GM19397 (cell line): ENCODE measurements around the gene CCDC141.
A peak's percentile ranks its signal among the peaks of the same experiment; 100 is the strongest.
"Not testable (repeated sequence)": the region's sequence is repeated elsewhere in the genome, so short reads cannot be mapped to it uniquely, and the experiment has no call there.

Experiments
- ATAC-seq: cut with Tn5 transposase; IDR thresholded peaks from one replicate; pipeline ENCODE4 v1.9.1; 2021; ENCODE audit warnings: mild to moderate bottlenecking, moderate library complexity; ENCODE audit not compliant: unreplicated experiment

CCDC141 gene

GRCh38 chr2:179037807-179038206, 12.1 kb downstream of the CCDC141 start:
- ATAC-seq, result no peak

DNA sequence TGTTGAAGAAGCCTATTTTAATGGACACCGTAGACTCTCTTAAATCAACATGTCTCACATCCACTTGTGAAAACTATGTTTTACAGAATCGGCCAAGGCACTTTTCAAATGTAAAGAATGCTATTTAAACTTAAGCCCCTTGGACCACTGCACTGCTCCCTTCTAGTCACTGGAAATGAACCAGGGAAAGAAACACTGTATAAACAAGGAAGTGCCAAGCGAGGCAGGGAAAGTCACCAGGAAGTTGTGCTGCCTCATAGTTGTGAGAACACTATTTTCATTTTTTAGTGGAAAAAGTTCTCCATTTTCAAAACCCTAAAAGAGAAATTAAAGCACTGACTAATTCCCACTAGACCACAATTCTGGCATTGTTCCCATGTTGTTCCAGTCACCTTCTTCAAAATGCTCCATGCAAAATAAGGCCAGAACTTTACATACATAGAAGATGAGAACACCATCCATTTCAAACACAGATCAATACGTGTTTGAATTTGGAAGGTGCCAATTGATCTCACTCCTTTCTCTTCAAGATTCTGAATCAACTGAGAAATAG, 13.5 kb downstream of the CCDC141 start:
- ATAC-seq, result no peak

GRCh38 chr2:179031731-179032408, 18.1 kb downstream of the CCDC141 start:
- ATAC-seq, result peak; percentile 91

DNA sequence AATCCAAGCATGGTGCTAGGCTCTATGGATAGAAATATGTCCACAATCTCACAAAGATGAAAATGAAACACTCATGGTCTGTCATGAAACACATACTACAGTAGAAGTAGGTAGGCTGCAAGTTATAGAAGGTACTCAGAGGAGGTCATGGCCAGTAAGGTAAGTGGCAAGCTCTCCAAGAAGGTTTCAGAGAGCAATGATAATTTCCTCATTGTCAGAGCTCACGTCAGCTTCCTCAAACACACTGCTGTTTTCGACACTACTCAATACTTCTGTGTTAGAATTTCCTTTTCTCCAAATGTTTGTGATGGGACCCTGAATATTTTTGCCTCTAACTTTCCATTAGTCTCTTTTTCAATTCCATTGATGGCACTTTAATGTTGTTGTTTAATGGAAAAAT, 25.5 kb downstream of the CCDC141 start:
- ATAC-seq, result no peak

GRCh38 chr2:179022685-179023084, 27.3 kb downstream of the CCDC141 start:
- no peak for ATAC-seq

- ATAC-seq, result peak; percentile 87
These were observed 28.7 kb downstream of the CCDC141 start for GRCh38 chr2:179021258-179021657.

DNA sequence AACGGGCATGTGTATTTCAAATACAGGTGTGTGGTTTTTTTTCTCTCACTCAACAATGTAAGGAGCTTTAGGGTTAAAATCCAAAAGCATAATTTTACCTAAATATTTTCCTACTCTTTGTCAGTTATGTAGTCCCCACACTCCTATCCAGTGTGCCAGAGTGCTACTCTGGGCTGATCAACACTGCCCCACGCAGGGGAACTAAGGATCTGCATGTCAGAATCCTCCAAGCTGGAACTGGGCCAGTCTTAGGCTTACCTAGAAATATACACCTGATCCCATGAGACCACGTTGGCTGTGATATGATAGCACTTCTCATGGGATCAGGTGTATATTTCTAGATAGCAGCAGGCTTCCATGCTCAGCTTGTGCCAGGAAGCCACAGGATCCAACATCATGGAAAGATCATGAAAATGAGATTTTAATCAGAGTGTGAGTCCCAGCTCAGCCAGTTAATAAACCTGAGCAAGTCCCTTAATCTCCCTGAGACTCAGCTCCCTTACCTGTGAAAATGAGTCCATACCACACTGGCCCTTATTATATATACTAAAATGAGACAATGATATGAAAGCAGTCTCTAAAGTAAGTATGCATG, 29.7 kb downstream of the CCDC141 start:
- ATAC-seq, result peak; percentile 45

GRCh38 chr2:179019260-179019659, 30.7 kb downstream of the CCDC141 start:
- ATAC-seq, result no peak

GRCh38 chr2:179017773-179018357, 32.1 kb downstream of the CCDC141 start:
- no peak for ATAC-seq

DNA sequence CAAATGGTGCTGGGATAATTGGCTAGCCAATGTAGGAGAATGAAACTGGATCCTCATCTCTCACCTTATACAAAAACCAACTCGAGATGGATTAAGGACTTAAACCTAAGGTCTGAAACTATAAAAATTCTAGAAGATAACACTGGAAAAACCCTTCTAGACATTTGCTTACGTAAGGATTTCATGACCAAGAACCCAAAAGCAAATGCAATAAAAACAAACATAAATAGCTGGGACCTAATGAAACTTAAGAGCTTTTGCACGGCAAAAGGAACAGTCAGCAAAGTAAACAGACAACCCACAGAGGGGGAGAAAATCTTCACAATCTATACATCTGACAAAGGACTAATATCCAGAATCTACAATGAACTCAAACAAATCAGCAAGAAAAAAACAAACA, 35.7 kb downstream of the CCDC141 start:
- ATAC-seq, result not testable (repeated sequence)

DNA sequence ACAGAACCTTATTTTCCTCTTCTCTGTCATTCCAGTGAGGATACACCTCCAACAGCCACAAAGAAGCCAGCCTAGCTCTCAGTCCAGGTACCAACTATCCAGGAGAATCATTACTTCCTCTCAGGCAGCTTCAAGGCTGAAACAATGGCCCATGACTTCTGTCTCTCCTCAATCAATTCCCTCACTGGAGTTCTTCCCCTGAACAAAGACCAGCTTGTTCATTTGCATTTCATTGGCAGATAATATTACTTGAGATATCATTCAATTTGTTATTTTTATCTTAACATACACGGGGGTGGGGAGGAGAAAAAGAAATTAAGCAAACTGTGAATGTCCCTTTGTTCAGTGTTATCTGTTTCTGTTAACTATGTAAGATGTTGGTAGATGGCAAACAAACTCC, 44.0 kb downstream of the CCDC141 start:
- ATAC-seq, result no peak

DNA sequence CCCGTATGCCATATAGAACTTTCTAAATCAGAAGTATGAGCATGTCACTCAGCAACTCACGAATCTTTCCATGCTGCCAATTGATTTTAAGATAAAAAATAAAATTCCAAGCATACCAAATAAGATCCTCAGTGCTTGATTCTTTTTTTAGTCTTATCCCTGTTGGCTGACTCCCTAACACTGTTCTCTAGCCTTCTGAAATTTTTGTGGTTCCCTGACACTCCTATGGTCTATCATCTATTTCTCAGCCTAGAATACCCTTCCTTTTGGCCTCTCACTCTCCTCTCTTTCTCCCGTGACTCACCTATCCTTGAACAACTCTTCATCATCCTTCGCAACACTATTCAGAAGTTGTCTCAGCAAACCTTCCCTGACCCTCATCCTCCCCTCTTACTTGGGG, 50.5 kb downstream of the CCDC141 start:
- no peak for ATAC-seq

GRCh38 chr2:178998539-178998938, 51.4 kb downstream of the CCDC141 start:
- ATAC-seq, result no peak

GRCh38 chr2:178997477-178997876, 52.5 kb downstream of the CCDC141 start:
- ATAC-seq, result no peak

DNA sequence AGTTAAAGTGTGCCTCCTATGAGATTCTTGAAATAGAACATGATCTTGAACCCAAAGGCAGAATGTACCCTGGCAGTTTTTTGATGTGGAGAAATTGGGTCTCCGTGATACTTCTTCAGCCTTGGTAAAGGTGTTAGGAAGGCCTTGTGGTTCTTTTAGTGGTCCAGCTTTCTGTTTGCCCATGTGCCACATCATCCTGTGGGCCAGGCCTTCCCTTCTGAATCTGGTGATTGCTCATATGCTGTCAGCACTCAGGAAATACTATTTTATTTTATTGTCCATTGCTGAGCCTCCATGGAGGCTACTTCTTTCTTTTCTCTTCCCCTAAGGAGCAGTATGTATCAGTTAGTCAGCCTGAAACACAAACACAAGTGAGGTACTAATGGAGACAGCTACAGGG, 52.9 kb downstream of the CCDC141 start:
- no peak for ATAC-seq

- ATAC-seq, result no peak
These were observed 55.7 kb downstream of the CCDC141 start for GRCh38 chr2:178994264-178994663.

DNA sequence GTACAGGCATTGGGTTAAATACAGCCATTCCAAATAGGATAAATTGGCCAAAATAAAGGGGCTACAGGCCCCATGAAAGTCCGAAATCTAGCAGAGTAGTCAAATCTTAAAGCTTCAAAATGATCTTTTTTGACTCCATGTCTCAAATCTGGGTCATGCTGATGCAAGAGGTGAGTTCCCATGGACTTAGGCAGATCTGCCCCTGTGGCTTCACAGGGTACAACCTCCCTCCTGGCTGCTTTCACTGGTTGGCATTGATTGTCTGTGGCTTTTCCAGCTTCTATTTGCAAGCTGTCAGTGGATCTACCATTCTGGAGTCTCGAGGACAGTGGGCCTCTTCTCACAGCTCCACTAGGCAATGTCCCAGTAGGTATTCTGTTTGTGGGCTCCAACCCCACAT, 56.1 kb downstream of the CCDC141 start:
- no peak for ATAC-seq

GRCh38 chr2:178992719-178993118, 57.2 kb downstream of the CCDC141 start:
- ATAC-seq, result not testable (repeated sequence)

- peak; percentile 73 for ATAC-seq
These were observed 59.2 kb downstream of the CCDC141 start for GRCh38 chr2:178990533-178991241.

- not testable (repeated sequence) for ATAC-seq
These were observed 60.5 kb downstream of the CCDC141 start for GRCh38 chr2:178989424-178989823.

GRCh38 chr2:178982652-178983051, 67.3 kb downstream of the CCDC141 start:
- not testable (repeated sequence) for ATAC-seq
